Chondrocyte (in vitro differentiated cells): ENCODE data around the gene SLC33A1. TPM values are rescaled to one million over a fixed set of nuclear protein-coding genes. Genes with fewer than 3 reads are reported as not detected.
A peak's percentile ranks its signal among the peaks of the same experiment; 100 is the strongest.

Experiments
- DNase-seq: peaks from one replicate; pipeline ENCODE4 v3.0.0; 2021; ENCODE audit warnings: mixed read lengths, low spot score
- H3K27ac Mint-ChIP-seq: one replicate; pipeline ENCODE4 v1.8.0; 2021; ENCODE audit warnings: mild to moderate bottlenecking, moderate library complexity, mixed read lengths; ENCODE audit not compliant: unreplicated experiment
- H3K27me3 Mint-ChIP-seq: 2 replicates; pipeline ENCODE4 v1.8.0; 2021; ENCODE audit warnings: low read depth, mixed read lengths
- H3K36me3 Mint-ChIP-seq: 2 replicates; pipeline ENCODE4 v1.8.0; 2021; ENCODE audit warnings: low read depth, mixed read lengths
- H3K4me1 Mint-ChIP-seq: 2 replicates; pipeline ENCODE4 v1.8.0; 2021; ENCODE audit warnings: low read depth, mild to moderate bottlenecking, mixed read lengths
- H3K4me3 Mint-ChIP-seq: one replicate; pipeline ENCODE4 v1.8.0; 2021; ENCODE audit warnings: mild to moderate bottlenecking, moderate library complexity, mixed read lengths; ENCODE audit not compliant: unreplicated experiment
- H3K9me3 Mint-ChIP-seq: 2 replicates; pipeline ENCODE4 v1.8.0; 2021; ENCODE audit warnings: low read depth, mixed read lengths
- CTCF ChIP-seq: fragments of 200-600 bp; sonication (generic); IDR thresholded peaks from 2 replicates; pipeline ENCODE4 v1.5.0; 2021; ENCODE audit warnings: antibody characterized with exemption, mild to moderate bottlenecking, moderate library complexity
- total RNA-seq: library from RNA; stranded (reverse); gene quantifications from 3 replicates; pipeline ENCODE4 v1.2.1, GENCODE V29; 2021

Gene SLC33A1
- total RNA-seq, 1 donor from 2014 or later, result 30.0 TPM

- no peaks in the 10 kb centered on the region for H3K36me3 Mint-ChIP-seq
- H3K9me3 Mint-ChIP-seq, result no peaks in the 10 kb centered on the region
- no peaks in the 10 kb centered on the region for H3K27me3 Mint-ChIP-seq
- no peak for TF ChIP-seq CTCF
- no peak overlapping the region for H3K27ac Mint-ChIP-seq
- DNase-seq, result no peak
- H3K4me3 Mint-ChIP-seq, result no peak overlapping the region
- H3K4me1 Mint-ChIP-seq, result peaks cover 6% of the 10 kb centered on the region
Measured at GRCh38 chr3:155809181-155809580, 45.0 kb downstream of the SLC33A1 start.

DNA sequence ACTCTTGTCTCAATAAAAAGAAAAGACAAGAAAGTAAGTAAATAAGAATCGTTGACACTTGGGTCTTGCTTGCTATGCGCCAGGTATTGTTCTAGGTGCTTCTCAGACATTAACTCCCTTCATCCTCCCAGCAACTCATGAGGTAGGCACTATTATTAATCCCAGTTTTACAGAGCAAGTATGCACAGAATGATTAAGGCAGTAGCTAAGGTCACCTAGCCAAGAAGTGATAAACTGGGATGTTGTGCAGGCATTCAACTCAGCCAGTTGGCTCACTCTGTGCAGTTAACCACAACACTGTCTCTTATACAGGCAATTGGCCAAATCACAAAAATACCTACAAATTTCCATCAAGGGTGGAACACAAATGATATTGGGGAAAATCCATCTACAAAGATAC lies 46.4 kb downstream of the SLC33A1 start:
- Mint-ChIP-seq H3K4me3 (no peak overlapping the region), H3K36me3 (no peaks in the 10 kb centered on the region), H3K27me3 (no peaks in the 10 kb centered on the region), H3K27ac (no peak overlapping the region), H3K4me1 (peaks cover 6% of the 10 kb centered on the region), H3K9me3 (no peaks in the 10 kb centered on the region)
- no peak for TF ChIP-seq CTCF
- no peak for DNase-seq

- H3K36me3 Mint-ChIP-seq, result peaks cover 2% of the 10 kb centered on the region
Measured at GRCh38 chr3:155805802-155806618, 48.2 kb downstream of the SLC33A1 start, which contains the start of gene C3orf33. Gene C3orf33 (minus strand): TSS chr3:155806278. CDS start chr3:155806252, 26 bp downstream.

GRCh38 chr3:155805204-155805801 lies 48.9 kb downstream of the SLC33A1 start:
- Mint-ChIP-seq H3K9me3 (no peaks in the 10 kb centered on the region), H3K4me3 (peak overlapping the region; percentile 87), H3K36me3 (peaks cover 4% of the 10 kb centered on the region), H3K27me3 (no peaks in the 10 kb centered on the region), H3K4me1 (peaks cover 6% of the 10 kb centered on the region), H3K27ac (peak overlapping the region; percentile 92)
- no peak for TF ChIP-seq CTCF
- no peak for DNase-seq

More at GRCh38 chr3:155805802-155806618, 48.2 kb downstream of the SLC33A1 start, which contains the start of gene C3orf33:
- no peaks in the 10 kb centered on the region for H3K9me3 Mint-ChIP-seq
- H3K4me1 Mint-ChIP-seq, result peaks cover 6% of the 10 kb centered on the region
- peak within 1 kb of the TSS; percentile 92 for H3K27ac Mint-ChIP-seq
- H3K4me3 Mint-ChIP-seq, result peak within 1 kb of the TSS; percentile 87
- TF ChIP-seq CTCF, result peak; percentile 99
- H3K27me3 Mint-ChIP-seq, result no peaks in the 10 kb centered on the region
- DNase-seq, result no peak

DNA sequence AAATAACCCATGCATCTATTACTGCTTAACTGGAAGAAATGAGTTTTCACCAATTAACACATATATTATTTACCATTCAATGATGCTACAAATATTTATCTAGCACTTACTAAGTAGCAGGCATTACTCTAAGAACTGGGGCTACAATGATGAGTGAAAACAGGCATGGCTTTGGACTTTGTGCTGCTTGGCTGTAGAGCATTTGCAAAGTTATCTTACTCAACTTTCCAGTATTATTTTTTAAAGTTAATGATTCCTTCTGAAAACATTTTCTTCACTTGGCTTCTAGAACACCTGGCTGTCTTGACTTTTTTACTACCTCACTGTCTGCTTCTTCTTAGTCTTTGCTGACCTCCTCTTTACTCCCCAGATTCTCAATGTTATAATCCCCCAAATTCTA lies 49.9 kb downstream of the SLC33A1 start:
- Mint-ChIP-seq H3K9me3 (no peaks in the 10 kb centered on the region), H3K27me3 (no peaks in the 10 kb centered on the region), H3K36me3 (peaks cover 9% of the 10 kb centered on the region), H3K4me3 (no peak overlapping the region), H3K4me1 (peaks cover 6% of the 10 kb centered on the region), H3K27ac (no peak overlapping the region)
- TF ChIP-seq CTCF, result no peak
- DNase-seq, result no peak
